Activated T-cell treated with anti-CD3 and anti-CD28 coated beads, Interleukin-2, amount 50 U/mL, for 1 hour (primary cell): ENCODE data around the gene CAVIN3.
"Not testable (repeated sequence)": the region's sequence is repeated elsewhere in the genome, so short reads cannot be mapped to it uniquely, and the experiment has no call there.

ENCODE experiments used
- DNase-seq: peaks from one replicate; pipeline ENCODE4 v3.0.0-alpha.2; 2020

Gene CAVIN3

DNA sequence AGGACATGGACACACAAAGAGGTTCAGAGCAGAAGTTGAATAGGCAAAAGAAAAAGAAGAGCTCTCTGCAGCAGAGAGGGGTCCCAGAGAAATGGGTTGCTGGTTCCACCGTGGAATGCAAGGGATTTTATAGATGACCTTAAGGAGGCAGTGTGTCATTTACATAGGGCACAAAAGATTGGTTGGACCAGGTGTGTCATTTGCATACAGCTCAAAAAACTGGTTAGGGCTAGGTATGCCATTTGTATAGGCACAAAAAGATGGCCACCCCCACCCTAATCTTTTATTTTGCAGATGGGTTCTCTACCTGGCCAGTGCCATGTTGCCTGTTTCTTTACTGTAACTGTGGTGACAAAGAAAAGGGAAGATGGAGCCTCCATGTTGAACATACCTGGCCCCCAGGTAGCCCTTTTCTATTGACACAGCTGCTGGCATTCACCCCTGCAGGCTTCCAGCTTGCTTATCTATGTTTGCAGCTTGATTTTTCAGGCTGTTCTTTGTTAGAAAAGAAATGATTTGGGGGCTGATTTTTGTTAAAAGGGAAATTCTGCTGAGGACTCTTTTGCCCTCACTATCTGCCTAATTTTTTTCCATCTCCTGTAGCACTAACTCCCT, 3.1 kb upstream of the CAVIN3 start:
- DNase-seq, result no peak

DNA sequence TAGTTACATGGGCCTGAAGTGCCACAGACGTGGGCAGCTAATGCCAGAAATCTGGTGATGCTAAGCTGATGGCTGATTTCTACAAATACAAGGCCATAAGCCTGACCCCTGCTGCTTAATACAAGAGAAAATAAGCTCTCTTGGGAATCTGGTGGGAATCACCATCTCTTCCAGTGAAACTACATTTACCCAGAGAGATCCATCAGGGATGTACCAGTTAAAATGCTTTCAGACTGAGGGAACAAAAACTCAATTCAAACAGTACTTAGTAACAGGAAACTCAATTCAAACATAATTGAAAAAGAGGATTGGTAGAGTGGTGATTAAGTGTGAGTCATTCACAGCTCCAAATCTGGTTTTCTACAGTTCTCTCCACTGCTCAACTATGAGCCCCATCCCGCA, 1.7 kb upstream of the CAVIN3 start:
- no peak for DNase-seq

DNA sequence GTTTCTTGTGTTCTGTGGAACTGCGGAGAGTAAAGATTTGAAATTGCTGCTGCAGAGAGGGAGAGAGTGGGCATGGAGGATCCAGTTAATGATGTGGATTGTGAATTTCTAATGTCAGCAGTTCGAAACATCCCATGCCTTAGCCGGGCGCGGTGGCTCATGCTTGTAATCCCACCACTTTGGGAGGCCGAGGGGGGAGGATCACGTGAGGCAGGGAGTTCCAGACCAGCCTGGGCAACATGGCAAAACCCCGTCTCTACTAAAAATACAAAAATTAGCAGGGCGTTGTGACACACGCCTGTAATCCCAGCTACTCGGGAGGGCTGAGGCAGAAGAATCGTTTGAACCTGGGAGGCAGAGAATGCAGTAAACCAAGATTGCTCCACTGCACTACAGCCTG, 1.1 kb upstream of the CAVIN3 start:
- no peak for DNase-seq

DNA sequence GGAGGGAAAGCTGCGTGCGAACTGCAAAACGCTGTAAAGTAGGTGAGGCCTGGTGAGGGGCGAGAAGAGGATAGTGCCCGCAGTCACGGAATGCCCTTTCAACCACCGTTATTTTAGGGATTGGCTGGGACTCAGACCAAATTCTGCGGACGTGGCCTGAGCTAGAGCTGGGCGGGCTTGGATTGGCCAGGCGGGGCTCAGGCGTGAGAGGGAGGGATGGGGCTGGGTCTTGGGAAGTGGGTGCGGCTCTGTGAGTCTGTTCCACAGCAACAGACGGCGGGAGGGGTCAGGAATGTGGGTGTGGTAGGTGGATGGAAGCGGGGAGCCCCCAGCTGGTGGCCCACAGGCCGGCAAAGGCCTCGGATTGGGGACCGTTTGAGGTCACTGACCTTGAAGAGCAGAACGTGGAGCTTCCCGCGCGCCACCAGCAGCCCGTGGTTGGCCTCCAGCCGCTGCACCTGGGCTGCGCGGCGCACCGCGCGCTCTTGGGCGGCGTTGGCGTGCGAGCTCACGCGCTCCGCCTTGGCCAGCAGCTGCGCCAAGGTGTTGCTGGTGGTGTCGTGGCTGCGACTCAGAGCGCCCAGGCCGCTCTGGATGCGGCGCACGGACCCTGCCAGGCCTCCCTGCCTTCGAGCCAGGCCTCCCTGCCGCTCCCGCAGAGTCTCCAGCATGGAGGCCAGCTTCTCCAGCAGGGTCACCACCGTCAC, 444 bp downstream of the CAVIN3 start:
- no peak for DNase-seq

DNA sequence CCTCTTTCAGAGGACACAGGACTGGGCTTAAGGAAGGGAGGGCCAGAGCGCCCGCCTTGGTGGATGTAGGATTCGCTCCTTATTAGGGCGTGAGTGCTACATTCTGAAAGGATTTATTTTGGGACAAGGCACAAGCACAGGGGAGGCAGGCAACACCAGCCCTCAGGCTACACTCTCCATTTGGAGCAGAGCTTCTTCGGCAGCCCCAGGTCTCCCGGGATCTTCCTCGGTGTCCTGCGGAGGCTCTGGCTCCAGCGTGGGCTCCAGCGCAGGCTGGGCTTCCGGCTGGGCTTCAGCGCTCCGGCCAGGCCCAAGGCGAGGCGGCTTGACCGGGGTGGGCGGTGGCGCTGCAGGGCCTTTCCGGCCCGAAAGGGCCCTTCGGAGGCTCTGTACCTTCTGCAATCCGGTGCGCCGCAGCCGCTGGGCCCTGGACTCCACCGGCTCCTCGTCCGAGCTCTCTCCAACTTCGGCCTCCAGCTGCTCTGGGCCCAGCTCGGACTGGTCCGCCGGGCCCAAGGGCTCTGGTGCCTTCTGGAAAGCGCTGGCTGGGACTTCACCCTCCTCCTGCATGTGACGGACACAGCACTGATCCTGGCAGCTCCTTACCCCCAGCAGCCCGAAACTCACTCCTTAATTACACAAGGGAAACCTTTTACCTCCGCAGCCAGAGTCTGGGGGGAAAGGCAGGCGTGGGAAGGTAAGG, 1.1 kb downstream of the CAVIN3 start:
- no peak for DNase-seq

DNA sequence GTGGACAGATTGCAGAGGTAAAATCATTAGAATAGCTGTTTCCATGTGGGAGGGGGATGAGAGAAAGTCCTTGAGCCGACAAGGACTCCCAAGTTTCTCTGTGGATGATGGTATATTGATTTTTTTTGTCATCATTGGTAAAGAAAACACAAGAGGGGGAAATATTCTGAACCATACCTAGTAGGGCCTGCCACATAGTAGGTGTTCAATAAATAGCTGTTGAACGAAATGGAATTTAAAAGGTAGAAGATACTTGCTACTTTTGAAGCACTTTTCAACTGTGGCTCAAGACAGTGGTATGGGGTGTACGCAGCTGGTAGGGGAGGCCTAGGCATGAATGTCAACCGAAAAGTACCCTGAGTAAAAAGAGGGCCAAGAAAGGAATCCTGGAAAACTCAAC, 2.1 kb downstream of the CAVIN3 start:
- no peak for DNase-seq

DNA sequence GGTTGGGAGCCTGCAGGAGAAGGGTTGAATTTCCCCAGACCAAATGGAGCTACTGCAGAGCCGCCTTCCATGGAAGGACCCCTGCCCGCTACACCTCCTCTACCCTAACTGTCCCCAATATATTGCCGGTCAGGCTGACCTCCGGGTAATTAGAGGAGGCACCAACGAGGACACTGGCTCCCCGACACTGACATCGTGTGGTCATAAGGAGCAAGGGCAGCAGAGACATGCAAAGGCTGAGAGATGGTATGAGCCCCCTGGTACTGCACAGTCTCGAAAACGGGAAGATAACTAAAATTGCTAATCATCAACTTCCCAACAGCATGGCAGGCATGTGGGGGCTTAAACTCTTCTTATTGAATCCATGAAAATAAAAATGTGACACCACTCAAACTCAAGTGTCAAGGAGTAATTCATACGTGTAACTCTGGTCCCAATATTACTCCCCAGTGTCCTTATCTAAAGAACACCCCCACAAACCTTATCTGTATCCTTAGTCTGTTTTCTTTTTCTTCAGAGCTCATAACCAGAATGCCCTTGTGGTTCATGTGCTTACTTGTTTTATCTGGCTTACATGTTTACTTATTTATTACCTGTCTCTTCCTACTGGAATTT, 4.4 kb downstream of the CAVIN3 start:
- DNase-seq, result no peak

DNA sequence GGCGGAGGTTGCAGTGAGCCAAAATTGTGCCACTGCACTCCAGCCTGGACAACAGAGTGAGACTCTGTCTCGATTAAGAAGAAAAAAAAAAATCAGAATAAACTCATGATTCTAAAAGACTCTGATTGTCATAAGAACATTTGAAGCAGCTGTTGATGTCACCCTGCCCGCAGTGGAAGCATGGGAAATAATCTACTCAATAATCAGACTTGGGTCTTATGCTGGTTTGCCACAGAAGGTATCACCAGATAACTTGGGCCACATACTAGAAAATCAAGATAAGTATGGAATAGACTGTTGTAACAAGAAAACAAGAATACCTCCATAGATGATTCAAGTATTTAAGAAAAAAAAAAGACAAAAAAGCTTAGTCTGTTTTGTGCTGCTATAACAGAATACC, 8.2 kb downstream of the CAVIN3 start:
- DNase-seq, result no peak

DNA sequence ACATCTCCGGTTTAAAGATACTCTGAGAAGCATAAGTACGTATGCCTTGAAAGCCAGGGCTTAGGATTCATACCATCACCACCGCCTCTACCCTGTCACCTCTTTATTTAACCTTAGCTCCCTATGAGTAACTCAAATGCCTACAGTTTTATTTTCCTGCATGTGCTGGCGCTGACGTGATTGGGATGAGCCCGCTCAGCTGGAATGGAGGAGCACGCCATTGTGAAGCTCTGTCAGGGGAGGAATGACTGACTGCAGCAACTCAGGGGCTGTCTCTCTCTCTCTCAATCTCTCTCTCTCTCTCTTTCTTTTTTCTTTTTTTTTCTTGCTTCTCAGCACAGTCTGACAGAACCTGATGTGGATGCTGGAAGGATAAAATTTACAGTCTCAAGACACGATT, 12.4 kb downstream of the CAVIN3 start:
- DNase-seq, result no peak

DNA sequence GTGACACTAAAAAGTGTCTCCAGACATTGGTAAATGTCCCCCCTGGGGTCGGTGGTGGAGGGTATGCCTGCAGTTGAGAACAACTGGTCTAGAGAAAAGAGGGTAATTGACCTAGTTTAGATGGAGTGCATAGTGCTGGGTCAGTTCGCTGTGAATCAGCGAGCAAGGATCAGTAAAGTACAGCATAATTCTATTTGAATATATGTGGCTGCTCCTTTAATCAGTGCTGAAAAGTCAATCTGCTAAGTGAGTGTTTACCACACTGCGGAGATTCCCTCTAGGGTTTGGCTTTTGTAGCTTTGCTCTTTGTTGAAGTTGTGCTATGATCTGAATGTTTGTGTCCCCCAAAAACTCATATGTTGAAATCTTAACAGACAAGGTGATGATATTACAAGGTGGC, 15.0 kb downstream of the CAVIN3 start:
- no peak for DNase-seq

DNA sequence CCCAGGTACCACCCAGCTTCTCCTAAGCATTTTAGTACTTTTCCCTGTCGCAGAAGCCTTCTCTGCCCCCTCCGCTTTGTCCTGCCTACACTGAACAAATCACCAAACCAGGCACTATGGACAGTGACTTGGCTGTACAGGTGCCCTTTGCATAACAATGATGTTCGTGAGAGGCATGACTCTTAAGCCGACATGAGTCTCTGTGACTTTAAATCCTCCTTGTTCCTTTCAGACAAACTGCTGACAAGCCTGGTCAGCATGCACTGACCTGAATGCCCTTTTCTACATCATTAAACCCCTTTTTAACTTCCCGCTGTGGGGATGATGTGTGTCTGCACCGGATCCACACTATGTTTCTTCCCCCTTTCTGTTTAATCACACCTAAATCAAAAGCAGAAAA, 16.6 kb downstream of the CAVIN3 start:
- no peak for DNase-seq

DNA sequence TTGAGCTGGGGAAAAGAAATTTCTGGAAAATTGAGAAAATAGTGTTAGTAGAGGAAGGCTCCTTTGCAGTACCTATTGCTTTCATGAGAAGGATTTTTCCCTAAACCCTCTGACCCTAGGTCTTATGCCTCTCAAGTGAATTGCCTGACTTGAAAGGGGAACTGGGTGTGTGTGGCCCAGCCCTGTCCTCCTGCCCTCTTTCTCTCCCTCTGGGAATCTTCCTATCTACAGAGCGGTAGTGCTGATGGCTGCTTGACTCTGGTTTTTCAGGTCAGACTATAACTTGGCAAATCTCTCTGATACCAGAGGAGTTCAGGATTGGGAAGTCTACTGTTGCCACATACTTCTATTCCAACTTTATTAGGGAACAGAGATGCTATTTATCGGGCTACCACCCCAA, 19.2 kb downstream of the CAVIN3 start:
- no peak for DNase-seq

DNA sequence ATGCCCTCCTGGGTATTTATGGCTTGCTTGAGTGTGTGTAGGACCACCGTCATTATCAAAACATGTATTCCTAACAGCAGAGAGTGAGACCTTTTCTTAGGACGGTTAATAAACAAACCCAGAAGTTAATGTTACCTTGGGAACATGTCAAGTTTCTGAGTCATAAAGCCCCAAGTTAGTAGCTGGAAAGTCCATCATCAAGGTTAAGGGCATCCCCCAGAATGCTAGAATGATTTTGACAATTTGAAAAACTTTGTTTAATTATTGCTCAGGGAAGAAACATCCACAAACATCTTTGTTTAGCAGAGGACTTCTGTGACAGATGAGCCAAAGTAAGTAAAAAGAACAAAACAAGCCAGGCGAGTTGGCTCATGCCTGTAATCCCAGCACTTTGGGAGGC, 20.0 kb downstream of the CAVIN3 start:
- no peak for DNase-seq

DNA sequence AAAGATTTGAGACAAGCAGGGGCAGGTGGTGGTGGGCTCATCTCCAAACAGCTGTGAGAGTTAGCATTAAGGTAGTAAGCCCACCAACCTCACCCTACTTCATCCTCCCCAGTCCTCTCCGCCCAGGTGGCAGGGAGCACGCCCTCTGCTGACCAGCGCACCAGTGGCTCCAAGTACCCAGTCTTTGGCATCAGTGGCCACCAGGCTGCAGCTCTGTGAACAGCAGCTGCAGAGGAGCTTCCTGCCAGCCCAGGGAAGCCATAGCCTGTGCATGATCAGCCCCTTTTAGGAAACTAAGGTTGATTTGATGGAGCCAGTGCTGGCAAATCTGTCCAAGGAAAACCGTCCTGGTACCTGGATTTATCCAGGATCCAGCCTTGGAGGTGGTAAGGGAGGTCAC, 21.7 kb downstream of the CAVIN3 start:
- DNase-seq, result no peak

DNA sequence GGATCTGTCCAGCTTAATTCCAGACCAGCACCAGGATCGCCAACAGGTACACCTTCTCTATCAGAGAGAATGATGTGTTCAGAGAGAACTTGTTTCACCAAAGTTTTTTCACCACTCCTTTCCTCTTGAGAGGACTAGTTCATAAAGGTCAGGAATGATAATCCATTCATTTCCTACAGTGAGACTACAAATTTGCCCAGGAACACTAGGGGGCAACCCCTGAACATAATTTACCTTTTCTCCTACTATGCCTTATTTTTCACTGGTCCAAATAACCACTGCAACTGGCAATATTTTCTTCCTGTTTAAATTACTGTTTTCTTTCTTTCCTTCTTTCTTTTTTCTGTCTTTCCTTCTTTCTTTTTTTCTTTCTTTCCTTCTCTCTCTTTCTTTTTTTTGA, 22.5 kb downstream of the CAVIN3 start:
- DNase-seq, result no peak

DNA sequence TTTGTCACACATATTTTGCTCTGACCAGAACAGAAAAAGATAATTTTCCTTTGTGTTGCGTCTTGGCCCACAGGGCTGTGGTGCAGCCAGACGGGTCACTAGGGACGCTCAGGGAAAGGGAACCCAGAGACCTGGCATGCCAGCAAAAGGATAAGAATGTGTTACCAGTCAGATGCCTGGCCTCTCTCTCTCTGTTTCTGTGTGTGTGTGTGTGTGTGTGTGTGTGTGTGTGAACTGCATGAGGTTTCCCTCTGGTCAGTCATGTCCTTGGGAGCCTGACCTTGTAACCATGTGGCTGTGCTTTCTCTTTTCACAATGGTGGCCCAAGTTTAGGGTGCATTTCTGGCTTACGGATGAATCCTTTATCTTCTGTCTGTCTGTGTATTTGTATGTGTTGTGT, 35.3 kb downstream of the CAVIN3 start:
- DNase-seq, result no peak

DNA sequence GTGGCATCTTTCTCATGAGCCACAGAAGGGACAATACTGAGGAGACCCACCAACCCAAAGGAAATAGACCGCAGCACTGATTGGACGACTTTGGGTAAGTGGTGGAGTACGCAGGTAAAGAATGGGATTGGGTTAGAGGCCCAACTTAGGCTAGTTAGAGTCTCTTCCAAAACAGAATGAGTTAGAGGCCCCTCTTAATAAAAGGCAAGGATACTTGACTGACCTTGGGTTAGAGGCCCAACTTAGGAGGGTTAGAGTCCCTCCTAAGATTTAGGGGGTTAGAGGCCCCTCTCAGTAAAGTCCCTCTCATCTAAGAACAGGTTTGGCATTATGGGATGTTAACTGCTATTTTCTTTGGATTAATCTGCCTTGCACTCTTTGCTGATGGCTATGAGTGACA, 36.1 kb downstream of the CAVIN3 start:
- DNase-seq, result no peak

DNA sequence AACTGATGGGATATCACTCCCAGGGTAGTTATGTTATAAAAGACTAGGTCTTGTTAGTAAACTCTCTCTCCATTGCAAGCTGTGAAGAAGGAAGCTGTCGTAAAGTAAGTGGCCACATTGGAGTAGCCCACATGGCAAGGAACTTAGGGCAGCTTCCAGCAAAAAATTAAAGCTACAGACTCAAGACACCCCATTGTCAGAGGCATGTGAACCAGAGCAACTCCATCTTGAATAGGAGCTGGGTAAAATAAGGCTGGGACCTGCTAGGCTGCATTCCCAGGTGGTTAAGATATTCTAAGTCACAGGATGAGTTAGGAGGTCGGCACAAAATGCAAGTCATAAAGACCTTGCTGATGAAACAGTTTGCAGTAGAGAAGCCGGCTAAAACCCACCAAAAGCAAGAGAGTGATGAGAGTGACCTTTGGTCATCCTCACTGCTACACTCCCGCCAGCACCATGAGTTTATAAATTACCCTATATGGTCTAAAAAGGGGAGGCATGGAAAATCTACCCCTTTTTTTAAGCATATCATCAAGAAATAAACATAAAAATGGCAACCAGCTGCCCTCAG, 36.8 kb downstream of the CAVIN3 start:
- DNase-seq, result no peak

DNA sequence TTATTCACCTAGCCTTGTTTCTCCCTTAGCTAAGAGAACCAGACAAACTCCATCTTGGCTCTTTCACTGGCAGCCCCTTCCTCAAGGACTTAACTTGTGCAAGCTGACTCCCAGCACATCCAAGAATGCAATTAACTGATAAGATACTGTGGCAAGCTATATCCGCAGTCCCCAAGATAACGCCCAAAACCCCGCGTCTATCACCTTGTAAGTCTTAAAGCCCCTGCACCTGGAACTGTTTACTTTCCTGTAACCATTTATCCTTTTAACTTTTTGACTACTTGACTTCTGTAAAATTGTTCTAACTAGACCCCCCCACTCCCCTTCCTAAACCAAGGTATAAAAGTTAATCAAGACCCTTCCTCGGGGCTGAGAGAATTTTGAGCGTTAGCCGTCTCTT, 39.5 kb downstream of the CAVIN3 start:
- DNase-seq, result not testable (repeated sequence)

DNA sequence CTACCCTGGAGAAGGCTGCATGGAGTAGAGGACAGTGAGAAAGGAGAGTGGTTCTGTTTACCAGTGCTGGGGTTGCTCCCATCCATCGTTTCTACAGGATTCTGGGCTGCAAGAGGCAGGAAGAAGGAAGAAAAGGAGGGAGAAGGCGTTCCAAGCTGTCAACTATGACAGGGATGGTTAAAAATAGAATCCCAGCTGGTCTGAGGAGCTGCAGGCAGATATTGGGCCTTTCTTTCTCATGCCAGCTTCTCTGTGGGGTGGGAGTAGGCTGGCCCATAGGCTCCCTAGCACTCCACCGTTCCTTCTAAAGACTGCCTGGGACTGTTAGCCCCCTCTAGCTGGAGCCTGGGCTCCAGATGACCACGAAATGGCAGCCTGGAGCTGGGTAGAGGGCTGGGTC, 47.1 kb downstream of the CAVIN3 start:
- DNase-seq, result no peak

DNA sequence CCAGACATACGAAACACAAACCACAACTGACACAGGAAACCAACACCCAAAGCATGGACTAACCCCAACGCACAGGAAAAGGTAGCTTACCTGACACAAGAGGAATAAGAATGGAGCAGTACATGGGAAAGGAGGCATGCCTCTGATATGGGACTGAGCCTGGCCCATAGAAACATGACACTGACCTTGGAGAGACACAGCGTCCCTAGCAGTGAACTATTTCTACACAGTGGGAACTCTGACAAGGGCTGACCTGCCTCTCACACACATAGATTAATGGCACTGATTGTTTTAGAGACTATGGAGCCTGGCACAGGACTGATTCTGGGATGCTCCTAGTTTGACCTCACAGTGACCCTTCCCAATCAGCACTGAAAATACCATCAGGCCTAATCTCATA, 48.7 kb downstream of the CAVIN3 start:
- DNase-seq, result no peak

DNA sequence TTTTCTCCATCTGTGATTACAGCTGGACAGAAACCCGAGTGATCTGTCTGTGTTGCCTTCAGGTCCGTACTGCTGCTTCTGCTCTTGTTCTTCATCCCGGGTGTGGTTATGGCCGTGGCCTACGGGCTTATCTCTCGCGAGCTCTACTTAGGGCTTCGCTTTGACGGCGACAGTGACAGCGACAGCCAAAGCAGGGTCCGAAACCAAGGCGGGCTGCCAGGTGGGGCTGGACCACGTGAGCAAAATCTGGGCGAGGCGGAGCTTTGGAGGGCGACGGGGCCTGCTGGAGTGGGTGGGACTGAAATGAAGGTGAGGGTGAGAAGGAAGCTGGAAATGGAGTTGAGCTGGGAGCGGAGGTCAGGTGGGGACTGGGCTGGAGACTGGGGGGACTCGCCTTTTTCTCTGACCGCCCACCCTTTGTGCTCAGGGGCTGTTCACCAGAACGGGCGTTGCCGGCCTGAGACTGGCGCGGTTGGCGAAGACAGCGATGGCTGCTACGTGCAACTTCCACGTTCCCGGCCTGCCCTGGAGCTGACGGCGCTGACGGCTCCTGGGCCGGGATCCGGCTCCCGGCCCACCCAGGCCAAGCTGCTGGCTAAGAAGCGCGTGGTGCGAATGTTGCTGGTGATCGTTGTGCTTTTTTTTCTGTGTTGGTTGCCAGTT, 49.6 kb downstream of the CAVIN3 start:
- no peak for DNase-seq

DNA sequence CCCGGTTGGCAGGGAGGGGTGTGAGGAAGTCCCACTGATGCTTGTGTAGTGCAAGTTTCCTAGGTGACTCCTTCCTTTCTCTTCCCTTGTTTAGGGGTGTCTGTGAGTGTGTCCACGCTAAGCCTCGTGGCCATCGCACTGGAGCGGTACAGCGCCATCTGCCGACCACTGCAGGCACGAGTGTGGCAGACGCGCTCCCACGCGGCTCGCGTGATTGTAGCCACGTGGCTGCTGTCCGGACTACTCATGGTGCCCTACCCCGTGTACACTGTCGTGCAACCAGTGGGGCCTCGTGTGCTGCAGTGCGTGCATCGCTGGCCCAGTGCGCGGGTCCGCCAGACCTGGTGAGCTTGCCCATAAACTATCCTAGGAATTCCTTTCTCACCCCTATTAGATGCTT, 50.3 kb downstream of the CAVIN3 start:
- DNase-seq, result no peak
